ENCODE measurements around the gene YJEFN3.

Gene YJEFN3

DNA sequence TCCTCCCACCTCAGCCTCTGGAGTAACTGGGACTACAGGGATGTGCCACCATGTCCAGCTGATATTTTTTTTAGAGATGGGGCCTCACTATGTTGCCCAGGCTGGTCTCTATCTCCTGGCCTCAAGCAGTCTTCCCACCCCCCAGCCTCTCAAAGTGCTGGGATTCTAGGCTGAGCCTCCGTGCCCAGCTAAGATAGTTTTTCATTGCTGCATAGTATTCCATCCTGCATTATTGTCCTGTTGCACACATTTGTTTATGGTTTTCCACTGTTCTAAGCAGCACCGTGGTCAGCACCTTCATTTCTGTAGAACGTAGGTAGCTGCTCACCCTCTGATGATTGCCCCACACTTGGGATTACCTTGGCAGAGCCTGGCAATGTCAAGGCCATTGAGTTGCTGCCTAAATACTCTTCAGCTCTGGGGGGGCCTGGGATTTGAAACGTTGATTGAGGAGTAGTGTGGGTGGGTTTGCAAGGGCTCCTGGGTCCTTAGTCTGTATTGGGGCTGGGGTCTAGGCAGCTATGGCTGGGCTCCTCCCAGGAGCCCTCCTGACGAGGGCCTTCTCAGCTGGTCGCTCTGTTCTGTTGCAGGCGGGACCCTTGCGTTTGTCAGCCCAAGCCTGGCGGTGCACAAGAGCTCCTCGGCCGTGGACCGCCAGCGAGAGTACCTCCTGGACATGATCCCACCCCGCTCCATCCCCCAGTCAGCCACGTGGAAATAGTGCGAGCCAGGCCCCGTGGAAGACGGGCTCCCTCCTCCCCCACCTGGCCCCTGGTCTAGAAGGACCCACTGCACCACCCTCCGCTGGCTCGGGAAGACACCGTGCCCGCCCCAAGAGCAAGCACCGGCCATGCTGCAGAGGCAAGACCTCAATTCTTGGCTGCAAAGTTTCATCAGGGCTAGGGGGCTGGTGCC is 23.7 kb upstream of the YJEFN3 start:
- H3K4me3 ChIP-seq (ENCODE audit: low read depth, low read length) = no peak overlapping the region
- no peak for TF ChIP-seq CTCF (IDR thresholded peaks at IDR 0.05; ENCODE audit: low read depth, low read length, missing control alignments)
- DNase-seq (ENCODE audit: low read depth) = no peak
- in situ Hi-C loops (cut with HindIII; ENCODE audit: low sequenced_read_pairs) = no loop called here

GRCh38 chr19:19505669-19506326 is 22.9 kb upstream of the YJEFN3 start:
- no peak overlapping the region for H3K4me3 ChIP-seq (ENCODE audit: low read depth, low read length)
- TF ChIP-seq CTCF (IDR thresholded peaks at IDR 0.05; ENCODE audit: low read depth, low read length, missing control alignments) = no peak
- in situ Hi-C loops (cut with HindIII; ENCODE audit: low sequenced_read_pairs) = no loop called here
- DNase-seq (ENCODE audit: low read depth) = no peak

DNA sequence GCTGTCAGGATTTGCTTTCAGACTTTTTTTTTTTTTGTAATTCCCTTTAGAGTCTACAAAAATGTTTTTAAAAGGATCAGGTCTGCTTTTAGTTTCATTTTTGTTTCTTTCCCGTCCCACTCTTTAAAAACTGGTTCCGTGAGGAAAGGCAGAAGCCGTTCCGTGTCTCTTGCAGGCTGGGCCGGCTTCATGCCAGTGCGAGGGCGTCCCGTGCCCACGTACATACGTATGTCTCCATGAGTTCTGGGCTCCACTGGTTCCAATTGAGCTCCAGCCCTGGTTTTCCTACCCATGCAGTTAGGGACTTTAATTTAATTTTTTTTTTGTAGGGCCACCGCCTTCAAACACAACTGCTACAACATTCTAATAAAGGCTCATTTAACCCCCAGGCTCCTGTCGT is 22.1 kb upstream of the YJEFN3 start:
- H3K4me3 ChIP-seq (ENCODE audit: low read depth, low read length) = no peak overlapping the region
- in situ Hi-C loops (cut with HindIII; ENCODE audit: low sequenced_read_pairs) = no loop called here
- DNase-seq (ENCODE audit: low read depth) = no peak
- TF ChIP-seq CTCF (IDR thresholded peaks at IDR 0.05; ENCODE audit: low read depth, low read length, missing control alignments) = no peak

GRCh38 chr19:19507354-19507753 is 21.4 kb upstream of the YJEFN3 start:
- no peak for DNase-seq (ENCODE audit: low read depth)
- in situ Hi-C loops (cut with HindIII; ENCODE audit: low sequenced_read_pairs) = no loop called here
- TF ChIP-seq CTCF (IDR thresholded peaks at IDR 0.05; ENCODE audit: low read depth, low read length, missing control alignments) = no peak

DNA sequence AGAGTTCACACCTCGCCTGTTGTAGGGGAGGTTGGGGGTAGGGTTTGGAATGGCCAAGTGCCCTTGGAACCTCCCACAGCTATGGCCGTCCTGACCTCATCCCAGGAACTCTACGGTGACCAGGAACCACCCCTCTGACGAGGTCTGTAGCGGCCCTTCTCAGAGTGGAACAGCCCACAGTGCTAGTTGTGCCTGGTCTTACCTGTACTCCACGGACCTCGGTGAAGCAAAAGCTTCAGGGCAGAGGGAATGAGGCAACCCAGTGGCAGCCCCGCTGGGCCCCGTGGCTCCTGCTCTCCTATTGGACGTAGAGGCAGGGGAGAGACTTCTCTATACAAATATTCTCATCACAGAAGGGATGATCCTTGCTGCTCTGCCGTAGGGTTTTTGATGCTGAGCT is 20.5 kb upstream of the YJEFN3 start:
- H3K4me3 ChIP-seq (ENCODE audit: low read depth, low read length) = no peak overlapping the region
- TF ChIP-seq CTCF (IDR thresholded peaks at IDR 0.05; ENCODE audit: low read depth, low read length, missing control alignments) = no peak
- in situ Hi-C loops (cut with HindIII; ENCODE audit: low sequenced_read_pairs) = no loop called here

More at GRCh38 chr19:19507354-19507753, 21.4 kb upstream of the YJEFN3 start:
- H3K4me3 ChIP-seq (ENCODE audit: low read depth, low read length) = no peak overlapping the region

GRCh38 chr19:19510432-19510831 is 18.3 kb upstream of the YJEFN3 start:
- in situ Hi-C loops (cut with HindIII; ENCODE audit: low sequenced_read_pairs) = no loop called here
- DNase-seq (ENCODE audit: low read depth) = no peak
- TF ChIP-seq CTCF (IDR thresholded peaks at IDR 0.05; ENCODE audit: low read depth, low read length, missing control alignments) = no peak
- H3K4me3 ChIP-seq (ENCODE audit: low read depth, low read length) = no peak overlapping the region

More for the DNA sequence above, 20.5 kb upstream of the YJEFN3 start:
- DNase-seq (ENCODE audit: low read depth) = no peak

Measured in astrocyte of the cerebellum (primary cell).